ENCODE data around the gene ZACN.

ZACN gene

DNA sequence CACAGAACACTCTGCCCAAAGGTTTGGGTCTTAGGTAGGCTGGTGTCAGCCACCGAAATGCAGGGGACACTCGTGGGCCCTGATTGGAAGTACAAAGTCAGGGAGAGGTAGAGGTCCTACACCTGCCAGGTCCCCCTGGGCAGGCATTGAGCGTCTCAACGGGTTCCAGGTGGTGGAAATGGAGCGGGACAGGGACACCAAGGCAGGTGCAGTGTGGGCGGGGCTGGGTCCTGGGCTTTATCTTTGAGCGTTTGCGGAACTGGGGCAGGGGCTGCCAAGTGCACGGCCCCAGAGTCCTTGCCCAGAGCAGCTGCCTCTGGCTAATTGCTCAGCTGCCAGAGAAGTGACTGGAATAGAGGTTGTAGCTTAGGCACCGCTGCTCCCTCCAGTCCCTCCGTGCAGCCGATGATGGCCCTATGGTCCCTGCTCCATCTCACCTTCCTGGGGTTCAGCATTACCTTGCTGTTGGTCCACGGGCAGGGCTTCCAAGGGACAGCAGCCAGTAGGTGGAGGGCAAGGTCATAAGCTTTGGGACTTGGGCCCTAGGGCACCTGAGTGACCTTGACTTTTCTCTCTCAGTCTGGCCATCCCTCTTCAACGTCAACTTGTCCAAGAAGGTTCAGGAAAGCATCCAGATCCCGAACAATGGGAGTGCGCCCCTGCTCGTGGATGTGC is at the start of gene ZACN:
Gene ZACN, plus strand, starts transcription at position 323 of the 675 bp plus-strand sequence. Its CDS starts 83 bp downstream, at position 406.
- TF ChIP-seq CTCF (IDR thresholded peaks at IDR 0.05): no peak

- no peak for TF ChIP-seq CTCF (IDR thresholded peaks at IDR 0.05)
Measured at GRCh38 chr17:76032073-76032779, 46.8 kb upstream of the ZACN start.

- TF ChIP-seq CTCF (IDR thresholded peaks at IDR 0.05): no peak
Measured at GRCh38 chr17:76032780-76033108, 46.2 kb upstream of the ZACN start.

GRCh38 chr17:76033139-76033538 is 45.8 kb upstream of the ZACN start:
- TF ChIP-seq CTCF (IDR thresholded peaks at IDR 0.05): no peak

- no peak for TF ChIP-seq CTCF (IDR thresholded peaks at IDR 0.05)
Measured at GRCh38 chr17:76034428-76035350, 44.3 kb upstream of the ZACN start.

- no peak for TF ChIP-seq CTCF (IDR thresholded peaks at IDR 0.05)
Measured at GRCh38 chr17:76036497-76037261, 42.3 kb upstream of the ZACN start.

- no peak for TF ChIP-seq CTCF (IDR thresholded peaks at IDR 0.05)
Measured at GRCh38 chr17:76038050-76038449, 40.9 kb upstream of the ZACN start.

All from LNCAP (cell line).